Measurements from ENCODE around the gene ANKRD11.
"Not testable (repeated sequence)": the region's sequence is repeated elsewhere in the genome, so short reads cannot be mapped to it uniquely, and the experiment has no call there.

Gene ANKRD11

GRCh38 chr16:89268585-89268984, 221.8 kb downstream of the ANKRD11 start:
- TF ChIP-seq, protein P1, sequence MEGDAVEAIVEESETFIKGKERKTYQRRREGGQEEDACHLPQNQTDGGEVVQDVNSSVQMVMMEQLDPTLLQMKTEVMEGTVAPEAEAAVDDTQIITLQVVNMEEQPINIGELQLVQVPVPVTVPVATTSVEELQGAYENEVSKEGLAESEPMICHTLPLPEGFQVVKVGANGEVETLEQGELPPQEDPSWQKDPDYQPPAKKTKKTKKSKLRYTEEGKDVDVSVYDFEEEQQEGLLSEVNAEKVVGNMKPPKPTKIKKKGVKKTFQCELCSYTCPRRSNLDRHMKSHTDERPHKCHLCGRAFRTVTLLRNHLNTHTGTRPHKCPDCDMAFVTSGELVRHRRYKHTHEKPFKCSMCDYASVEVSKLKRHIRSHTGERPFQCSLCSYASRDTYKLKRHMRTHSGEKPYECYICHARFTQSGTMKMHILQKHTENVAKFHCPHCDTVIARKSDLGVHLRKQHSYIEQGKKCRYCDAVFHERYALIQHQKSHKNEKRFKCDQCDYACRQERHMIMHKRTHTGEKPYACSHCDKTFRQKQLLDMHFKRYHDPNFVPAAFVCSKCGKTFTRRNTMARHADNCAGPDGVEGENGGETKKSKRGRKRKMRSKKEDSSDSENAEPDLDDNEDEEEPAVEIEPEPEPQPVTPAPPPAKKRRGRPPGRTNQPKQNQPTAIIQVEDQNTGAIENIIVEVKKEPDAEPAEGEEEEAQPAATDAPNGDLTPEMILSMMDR (IDR thresholded peaks at IDR 0.05; ENCODE audit: borderline replicate concordance, insufficient read depth, low read depth, low read length), result no peak
- H3K4me3 ChIP-seq (ENCODE audit: low read depth, low read length), result no peak overlapping the region

DNA sequence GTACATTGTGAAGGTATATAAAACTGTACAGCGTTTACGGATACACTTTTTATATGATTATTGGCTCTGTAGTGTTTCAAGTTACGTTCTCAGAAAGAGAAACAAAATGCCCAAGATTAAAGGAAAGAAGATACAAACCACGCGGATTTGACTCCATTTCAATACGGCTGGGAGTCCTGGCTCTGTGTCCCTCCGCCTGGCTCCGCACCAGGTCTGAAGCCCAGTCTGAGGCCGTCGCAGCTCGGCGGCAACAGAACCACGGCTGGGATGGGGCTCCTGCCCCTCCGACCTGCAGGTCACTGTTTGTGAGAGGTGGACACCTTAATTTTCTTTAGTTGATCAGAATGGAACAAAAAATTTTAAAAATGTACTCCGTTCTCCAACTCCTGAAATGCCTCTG, 222.6 kb downstream of the ANKRD11 start:
- not testable (repeated sequence) for H3K4me3 ChIP-seq (ENCODE audit: low read depth, low read length)

GRCh38 chr16:89266521-89267134, 223.7 kb downstream of the ANKRD11 start:
- TF ChIP-seq, protein P1 (IDR thresholded peaks at IDR 0.05; ENCODE audit: borderline replicate concordance, insufficient read depth, low read depth, low read length), result no peak
- H3K4me3 ChIP-seq (ENCODE audit: low read depth, low read length), result no peak overlapping the region

DNA sequence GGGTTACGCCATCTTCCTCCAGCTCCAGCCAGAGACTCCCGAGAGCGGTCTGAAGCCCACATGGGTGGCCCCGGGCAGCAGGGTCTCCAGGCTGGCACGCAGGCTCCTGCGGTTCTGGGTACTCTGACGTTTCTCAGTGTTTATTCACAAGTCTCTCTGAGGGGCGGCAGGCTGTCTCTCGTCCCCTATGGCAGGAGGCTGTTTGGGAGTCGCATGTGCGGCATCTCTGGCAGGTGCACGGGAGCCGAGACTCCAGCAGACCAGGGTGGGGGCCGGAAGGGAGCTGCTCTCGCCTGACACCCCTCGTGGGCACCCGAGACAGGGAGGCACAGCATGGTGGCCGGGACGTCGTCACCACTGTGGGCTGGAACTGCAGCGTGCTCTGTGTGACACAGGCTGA, 224.7 kb downstream of the ANKRD11 start:
- TF ChIP-seq, protein P1 (IDR thresholded peaks at IDR 0.05; ENCODE audit: borderline replicate concordance, insufficient read depth, low read depth, low read length), result no peak
- H3K4me3 ChIP-seq (ENCODE audit: low read depth, low read length), result no peak overlapping the region

- no peak overlapping the region for H3K4me3 ChIP-seq (ENCODE audit: low read depth, low read length)
- TF ChIP-seq, protein P1 (IDR thresholded peaks at IDR 0.05; ENCODE audit: borderline replicate concordance, insufficient read depth, low read depth, low read length), result no peak
These were observed 225.4 kb downstream of the ANKRD11 start for GRCh38 chr16:89264800-89265550.

DNA sequence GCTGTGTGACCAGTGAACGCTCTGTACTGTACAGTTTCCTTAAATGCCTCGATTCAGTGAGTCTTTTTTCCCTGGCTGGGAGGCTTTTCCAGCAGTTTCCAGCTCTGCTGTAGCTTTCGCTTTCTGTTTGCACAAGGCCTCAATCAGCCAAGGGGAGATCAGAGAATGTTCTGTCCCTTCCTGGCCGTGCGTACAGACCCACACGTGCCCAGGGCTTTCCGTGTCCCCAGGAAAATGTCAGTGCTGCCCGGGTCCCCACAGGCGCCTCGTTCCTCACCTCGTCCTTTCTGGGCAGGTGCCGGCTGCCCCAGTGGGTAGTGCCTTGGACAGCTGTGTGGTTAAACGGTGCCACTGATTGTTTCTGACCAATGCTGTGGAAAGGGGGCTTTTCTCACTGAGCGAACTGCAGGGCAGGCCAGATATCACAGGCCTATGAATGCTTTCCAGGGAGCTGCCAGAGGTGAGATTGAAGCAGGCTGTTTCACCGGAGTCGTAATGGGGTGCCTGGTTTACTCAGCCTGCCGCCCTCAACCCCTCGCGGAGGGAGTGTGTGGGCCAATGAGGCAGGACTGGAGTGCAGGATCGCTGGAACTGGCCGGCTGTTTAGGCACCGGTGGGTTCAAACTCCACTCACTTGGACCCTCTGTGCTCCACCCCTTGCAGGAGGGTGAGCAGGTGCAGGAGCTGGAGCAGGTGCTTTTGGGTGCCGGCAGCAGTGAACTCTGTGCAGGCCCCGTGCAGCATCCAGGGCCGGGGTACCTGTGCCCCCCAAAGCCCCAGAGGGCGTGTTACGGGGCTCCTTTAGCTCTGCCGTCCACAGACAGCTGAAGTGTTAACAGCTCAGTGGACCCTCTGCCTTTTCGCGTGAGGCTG, 228.4 kb downstream of the ANKRD11 start:
- H3K4me3 ChIP-seq (ENCODE audit: low read depth, low read length), result no peak overlapping the region
- TF ChIP-seq, protein P1 (IDR thresholded peaks at IDR 0.05; ENCODE audit: borderline replicate concordance, insufficient read depth, low read depth, low read length), result no peak

DNA sequence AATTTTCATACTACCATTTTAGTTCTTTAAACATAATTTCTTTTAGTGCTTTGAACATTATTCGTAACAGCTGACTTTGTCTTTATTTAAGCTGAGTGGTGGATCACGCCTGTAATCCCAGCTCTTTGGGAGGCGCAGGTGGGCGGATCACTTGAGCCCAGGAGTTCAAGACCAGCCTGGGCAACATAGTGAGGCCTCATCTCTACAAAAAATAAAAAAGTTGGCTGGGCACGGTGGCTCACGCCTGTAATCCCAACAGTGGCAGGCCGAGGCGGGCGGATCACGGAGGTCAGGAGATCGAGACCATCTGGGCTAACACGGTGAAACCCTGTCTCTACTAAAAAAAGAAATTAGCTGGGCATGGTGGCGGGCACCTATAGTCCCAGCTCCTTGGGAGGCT, 230.5 kb downstream of the ANKRD11 start:
- H3K4me3 ChIP-seq (ENCODE audit: low read depth, low read length), result not testable (repeated sequence)
